ENCODE data around the gene LTB4R2.

The LTB4R2 gene

DNA sequence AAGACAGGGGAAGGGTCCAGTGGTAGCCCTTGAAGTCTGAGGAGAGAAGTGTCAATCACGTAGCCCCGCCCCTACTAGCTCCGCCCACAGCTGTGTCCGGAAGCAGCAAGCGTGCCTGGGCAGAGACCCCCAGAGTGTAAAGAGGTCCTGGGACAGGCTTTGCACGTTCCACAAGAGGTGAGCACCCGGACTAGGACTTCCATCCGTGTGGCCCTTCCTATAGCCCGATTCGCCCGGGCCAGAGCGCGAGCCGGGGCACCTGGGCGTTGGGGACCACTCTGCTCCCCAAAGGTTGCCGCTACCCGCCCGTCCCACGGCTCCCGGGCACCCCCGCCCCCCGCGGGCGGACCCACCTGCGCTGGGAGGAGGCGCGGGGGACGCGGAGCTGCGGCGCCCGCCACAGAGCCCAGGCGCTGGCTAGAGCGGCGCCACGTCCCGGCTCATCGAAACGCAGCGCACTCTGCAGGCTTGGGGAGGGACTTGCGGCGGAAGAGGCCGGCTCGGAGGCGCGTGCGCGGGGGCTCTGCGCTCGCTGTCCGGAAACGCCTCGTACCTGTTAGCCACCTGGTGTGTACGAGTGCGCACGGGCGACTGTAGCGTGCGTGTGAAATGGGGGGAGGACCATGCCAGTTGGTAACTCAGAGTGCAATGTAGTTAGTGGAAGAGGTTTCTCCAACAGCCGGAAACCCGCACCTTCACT, 38.7 kb upstream of the LTB4R2 start, which contains the start of gene RABGGTA:
Gene RABGGTA (minus strand): TSS at position 464 of the 700 bp plus-strand sequence. CDS start 482 bp downstream, outside the sequence.
- H3K27me3 Mint-ChIP-seq: no peaks in the 10 kb centered on the region
- no peaks in the 10 kb centered on the region for H3K9me3 Mint-ChIP-seq
- peak within 1 kb of the TSS; percentile 91 for H3K27ac Mint-ChIP-seq
- H3K4me1 Mint-ChIP-seq (ENCODE audit: low read depth): peaks cover 49% of the 10 kb centered on the region
- H3K36me3 Mint-ChIP-seq (ENCODE audit: low read depth): peaks cover 12% of the 10 kb centered on the region
- H3K4me3 Mint-ChIP-seq: peak within 1 kb of the TSS; percentile 83

DNA sequence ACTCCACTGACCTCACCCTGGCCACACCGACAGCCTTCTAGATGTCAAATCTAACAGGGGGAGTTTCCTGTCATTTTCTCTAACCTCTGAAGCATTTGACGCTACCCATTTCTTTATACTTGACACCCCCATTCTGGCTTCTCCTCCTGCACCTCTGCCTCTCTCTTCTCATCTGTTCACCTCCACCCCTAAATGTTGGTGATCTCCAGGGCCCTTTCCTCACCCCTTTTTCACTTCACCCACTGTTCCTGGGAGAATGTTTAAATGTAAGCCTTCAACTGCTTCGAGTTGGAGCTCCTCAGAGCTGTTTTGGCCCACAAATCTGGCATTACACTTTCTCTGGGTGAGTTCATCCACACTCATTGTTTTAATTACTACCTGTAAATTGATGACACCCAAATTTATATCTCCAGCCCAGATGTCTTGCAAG, 38.1 kb upstream of the LTB4R2 start:
- peaks cover 52% of the 10 kb centered on the region for H3K4me1 Mint-ChIP-seq (ENCODE audit: low read depth)
- peak overlapping the region; percentile 91 for H3K27ac Mint-ChIP-seq
- H3K4me3 Mint-ChIP-seq: peak overlapping the region; percentile 83
- no peaks in the 10 kb centered on the region for H3K27me3 Mint-ChIP-seq
- H3K9me3 Mint-ChIP-seq: no peaks in the 10 kb centered on the region
- peaks cover 7% of the 10 kb centered on the region for H3K36me3 Mint-ChIP-seq (ENCODE audit: low read depth)

DNA sequence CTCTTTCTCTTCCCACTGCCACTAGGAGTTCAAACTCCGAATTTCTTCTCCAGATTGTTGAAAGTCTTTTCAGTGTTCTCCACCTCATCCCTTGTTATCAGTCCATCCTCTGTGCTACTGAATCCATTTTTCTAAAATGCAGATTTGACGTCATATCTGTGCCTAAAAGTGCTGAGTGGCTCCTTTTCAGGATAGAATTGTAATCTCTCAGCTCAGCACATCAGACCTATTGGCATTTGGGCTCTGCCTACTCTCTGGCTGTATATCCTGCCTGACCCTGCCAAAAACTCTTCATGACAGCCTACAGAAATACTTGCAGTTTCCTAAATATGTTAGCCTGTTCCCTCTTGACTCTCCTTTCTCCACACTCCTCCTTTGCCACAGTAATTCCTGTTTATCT, 37.5 kb upstream of the LTB4R2 start:
- no peaks in the 10 kb centered on the region for H3K9me3 Mint-ChIP-seq
- peak overlapping the region; percentile 83 for H3K4me3 Mint-ChIP-seq
- no peaks in the 10 kb centered on the region for H3K27me3 Mint-ChIP-seq
- H3K4me1 Mint-ChIP-seq (ENCODE audit: low read depth): peaks cover 58% of the 10 kb centered on the region
- peak overlapping the region; percentile 91 for H3K27ac Mint-ChIP-seq
- peaks cover under 1% of the 10 kb centered on the region for H3K36me3 Mint-ChIP-seq (ENCODE audit: low read depth)

DNA sequence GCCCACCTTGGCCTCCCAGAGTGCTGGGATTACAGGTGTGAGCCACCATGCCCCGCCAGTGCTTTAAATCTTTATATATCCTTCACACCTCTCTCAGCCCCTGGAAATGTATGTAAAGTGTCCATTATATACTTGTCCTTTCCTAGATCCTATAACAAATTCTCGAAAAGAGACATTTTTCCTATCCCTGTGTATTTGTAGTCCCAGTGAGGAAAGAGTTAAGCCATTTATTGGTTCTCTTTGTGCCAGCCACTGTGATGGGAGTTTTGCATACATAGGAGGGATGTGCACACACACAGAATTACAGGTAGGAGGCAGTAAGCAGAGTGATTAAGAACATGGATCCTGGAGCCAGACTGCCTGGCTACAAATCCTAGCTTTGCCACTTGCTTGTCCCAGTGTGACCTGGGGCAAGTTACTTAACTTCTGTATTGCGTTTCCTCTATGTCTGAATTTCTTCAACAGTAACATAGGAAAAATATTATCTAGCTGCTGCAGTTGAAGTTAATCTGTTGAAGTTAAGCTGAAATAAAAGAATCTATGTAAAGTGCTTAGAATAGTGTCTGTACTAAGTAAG, 36.4 kb upstream of the LTB4R2 start:
- H3K4me3 Mint-ChIP-seq: peak overlapping the region; percentile 46
- H3K36me3 Mint-ChIP-seq (ENCODE audit: low read depth): no peaks in the 10 kb centered on the region
- no peaks in the 10 kb centered on the region for H3K27me3 Mint-ChIP-seq
- H3K27ac Mint-ChIP-seq: peak overlapping the region; percentile 90
- H3K4me1 Mint-ChIP-seq (ENCODE audit: low read depth): peaks cover 69% of the 10 kb centered on the region
- H3K9me3 Mint-ChIP-seq: peaks cover 3% of the 10 kb centered on the region

DNA sequence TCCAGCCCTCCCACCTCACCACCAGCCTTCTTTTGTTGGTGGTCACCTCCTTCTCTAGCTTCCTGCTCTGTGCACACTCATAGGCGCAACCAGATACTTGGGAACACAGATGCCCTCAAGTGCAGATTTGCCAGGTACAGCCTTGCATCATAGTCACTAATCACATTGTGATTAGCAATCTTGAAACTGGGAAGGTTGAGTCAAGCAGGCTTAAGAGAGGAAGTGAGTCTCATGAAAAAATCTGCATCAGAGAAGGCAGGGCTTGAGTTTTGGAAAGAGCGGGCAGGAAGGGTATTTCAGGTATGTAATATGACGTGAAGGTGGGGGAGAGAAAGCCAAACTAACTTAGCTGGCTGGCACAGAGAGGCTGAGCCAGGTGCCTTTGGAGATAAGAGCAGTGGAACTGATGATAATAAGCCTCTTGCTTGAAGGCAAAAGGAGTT, 35.8 kb upstream of the LTB4R2 start:
- H3K4me1 Mint-ChIP-seq (ENCODE audit: low read depth): peaks cover 75% of the 10 kb centered on the region
- H3K9me3 Mint-ChIP-seq: peaks cover 5% of the 10 kb centered on the region
- no peaks in the 10 kb centered on the region for H3K27me3 Mint-ChIP-seq
- no peaks in the 10 kb centered on the region for H3K36me3 Mint-ChIP-seq (ENCODE audit: low read depth)
- peak overlapping the region; percentile 90 for H3K27ac Mint-ChIP-seq
- H3K4me3 Mint-ChIP-seq: peak overlapping the region; percentile 46

DNA sequence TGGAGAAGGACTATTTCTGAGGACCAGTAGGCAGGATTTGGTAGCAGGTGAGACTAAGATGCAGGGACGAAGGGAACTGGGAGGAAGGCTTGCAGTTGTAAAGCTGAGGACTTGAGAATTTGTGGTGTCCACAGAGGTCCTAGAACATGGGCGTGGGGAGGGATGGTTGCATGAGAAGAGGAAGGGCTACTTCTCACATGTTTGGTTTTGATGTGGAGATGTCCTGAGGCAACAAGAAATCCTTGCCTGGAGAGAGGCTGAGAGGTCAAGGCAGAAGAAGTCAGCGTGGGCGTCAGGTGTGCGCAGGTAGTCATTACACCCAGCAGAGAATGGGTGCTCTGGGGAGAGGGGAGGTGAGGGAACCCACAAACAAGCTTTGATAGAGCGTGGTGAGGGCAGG, 32.9 kb upstream of the LTB4R2 start:
- Mint-ChIP-seq H3K4me3 (no peak overlapping the region), H3K9me3 (peaks cover 5% of the 10 kb centered on the region)

DNA sequence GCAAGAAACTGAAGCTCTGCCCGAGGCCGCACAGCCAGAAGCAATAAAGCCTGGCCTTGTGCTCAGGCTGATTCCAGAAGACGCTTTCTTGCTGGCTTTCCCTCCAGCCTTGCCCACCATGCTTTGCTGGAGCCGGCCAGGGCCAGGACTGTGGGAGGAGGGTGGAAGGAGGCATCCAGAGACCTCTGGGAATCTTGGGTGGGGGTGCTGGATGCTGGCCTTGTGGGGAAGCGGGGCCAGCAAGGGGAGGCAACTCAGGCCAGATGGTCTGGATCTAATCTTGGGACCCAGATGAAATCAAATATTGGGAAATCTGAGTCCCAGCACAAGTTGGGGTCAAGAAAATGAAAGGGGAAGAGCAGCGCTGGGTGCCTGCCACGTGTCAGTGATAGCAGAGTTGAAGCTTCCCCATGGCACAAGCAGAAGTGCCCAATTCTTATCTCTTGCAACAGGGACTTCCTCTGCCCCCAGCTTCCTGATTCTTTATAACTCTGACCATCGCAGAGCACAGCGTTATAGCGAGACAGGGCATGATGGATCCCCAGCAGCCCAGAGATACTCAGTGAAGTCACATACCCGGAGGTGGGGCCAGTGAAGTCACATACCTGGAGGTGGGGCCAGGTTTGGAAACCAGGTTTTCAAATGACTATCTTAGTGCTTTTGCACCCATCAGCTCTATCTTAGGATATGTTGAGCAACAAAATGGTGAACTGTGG, 32.2 kb upstream of the LTB4R2 start:
- Mint-ChIP-seq H3K4me3 (no peak overlapping the region), H3K4me1 (ENCODE audit: low read depth) (peaks cover 70% of the 10 kb centered on the region), H3K9me3 (peaks cover 5% of the 10 kb centered on the region), H3K27ac (peak overlapping the region; percentile 71), H3K27me3 (no peaks in the 10 kb centered on the region), H3K36me3 (ENCODE audit: low read depth) (no peaks in the 10 kb centered on the region)

More for the DNA sequence above, 32.9 kb upstream of the LTB4R2 start:
- H3K27me3 Mint-ChIP-seq: no peaks in the 10 kb centered on the region
- H3K36me3 Mint-ChIP-seq (ENCODE audit: low read depth): no peaks in the 10 kb centered on the region
- H3K4me1 Mint-ChIP-seq (ENCODE audit: low read depth): peaks cover 77% of the 10 kb centered on the region
- peak overlapping the region; percentile 8 for H3K27ac Mint-ChIP-seq

DNA sequence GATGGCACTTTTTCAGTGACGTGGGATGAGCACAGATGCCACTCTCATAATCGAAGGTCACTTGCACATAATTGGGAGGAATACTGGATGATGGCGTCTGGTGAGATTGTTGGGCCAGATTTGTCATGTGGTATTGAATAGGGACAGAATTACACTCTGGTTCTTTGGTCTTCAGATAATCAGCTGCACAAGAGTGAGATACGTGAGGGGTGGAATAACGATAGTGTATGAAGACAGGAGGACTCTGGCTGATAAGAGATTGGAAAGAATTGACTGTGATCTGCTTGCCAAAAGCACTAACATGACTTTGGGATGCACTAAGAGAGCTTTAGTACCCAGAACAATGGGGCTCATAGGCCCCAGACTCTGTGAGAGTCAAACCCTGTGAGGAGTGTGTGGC, 31.5 kb upstream of the LTB4R2 start:
- H3K4me3 Mint-ChIP-seq: peak overlapping the region; percentile 17
- peak overlapping the region; percentile 71 for H3K27ac Mint-ChIP-seq
- H3K9me3 Mint-ChIP-seq: peaks cover 5% of the 10 kb centered on the region
- H3K4me1 Mint-ChIP-seq (ENCODE audit: low read depth): peaks cover 63% of the 10 kb centered on the region
- no peaks in the 10 kb centered on the region for H3K36me3 Mint-ChIP-seq (ENCODE audit: low read depth)
- no peaks in the 10 kb centered on the region for H3K27me3 Mint-ChIP-seq

DNA sequence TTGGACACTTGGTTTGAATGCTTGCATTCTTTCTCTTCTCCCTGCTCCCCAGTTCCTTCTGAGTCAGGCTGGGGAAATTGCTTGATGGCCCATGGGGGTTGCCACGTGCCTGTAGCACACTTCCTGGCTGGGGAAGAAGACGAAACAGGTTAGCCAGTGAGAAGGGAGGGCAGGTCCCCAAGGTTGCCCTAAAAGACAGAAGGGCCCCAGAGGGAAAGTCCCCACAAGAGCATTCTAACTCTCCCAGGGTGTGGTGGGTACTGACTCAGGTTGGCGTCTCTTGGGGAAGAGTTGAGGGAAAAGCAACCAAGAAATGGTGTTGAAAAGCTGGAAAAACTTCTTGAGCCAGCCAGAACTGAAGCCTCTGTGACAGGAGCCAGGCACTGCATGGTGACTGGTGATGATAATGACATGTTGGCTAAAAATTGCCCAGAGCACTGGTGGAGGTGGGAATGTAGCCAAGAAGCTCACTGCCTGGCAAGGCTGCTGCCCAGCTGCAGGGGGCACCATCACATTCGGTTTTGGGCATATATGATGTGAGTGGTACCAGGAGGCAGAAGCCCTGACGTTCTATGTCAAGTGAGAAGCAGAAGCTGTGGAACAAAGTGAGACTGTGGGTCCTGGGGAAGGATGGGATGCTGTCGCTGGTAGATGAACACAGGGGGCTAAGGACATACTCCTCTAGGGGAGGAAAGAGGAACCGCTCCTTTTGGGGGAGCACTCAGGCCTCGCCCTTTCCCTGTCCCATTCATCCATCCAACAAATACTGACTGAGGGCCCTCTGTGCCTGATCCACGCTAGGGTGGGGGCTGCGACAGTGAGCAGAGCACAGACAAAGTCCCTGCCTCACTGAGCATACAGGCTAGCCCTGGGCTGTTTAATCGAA, 30.4 kb upstream of the LTB4R2 start:
- Mint-ChIP-seq H3K27ac (peak overlapping the region; percentile 71), H3K9me3 (peaks cover 5% of the 10 kb centered on the region), H3K4me3 (peak overlapping the region; percentile 47)

DNA sequence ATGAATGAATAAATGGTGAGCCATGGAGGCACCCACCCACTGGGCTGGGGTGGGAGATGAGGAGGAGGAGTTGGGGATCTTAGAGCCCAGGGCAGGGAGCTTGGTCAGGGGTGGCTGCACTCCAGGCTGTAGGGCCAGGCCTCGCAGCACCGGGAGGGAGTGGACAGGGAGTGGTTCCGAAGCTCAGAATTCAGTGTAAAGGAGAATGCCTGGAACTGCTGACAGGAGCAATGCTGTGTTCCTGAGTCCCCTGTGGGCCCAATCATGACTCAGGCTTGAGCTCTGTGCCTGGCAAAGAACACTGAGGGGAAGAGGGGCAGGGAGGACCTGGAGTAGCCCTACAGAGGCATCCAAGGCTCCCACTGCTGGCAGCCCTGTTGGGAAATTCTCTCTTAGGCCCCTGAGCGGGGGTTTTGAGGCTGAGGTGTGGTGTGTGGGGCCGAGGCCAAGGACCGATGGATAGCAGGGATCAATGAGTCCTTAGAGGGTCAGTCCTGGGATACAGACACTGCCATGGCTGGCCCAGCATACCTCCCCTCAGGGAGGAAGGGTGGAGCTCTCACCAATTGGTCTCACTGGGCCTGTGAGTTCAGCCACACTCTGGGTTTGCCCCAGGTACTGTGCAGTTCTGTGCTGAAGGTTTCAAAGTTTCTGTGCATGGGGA, 29.0 kb upstream of the LTB4R2 start:
- Mint-ChIP-seq H3K27ac (no peak overlapping the region), H3K27me3 (no peaks in the 10 kb centered on the region), H3K4me3 (no peak overlapping the region)

More for the DNA sequence above, 30.4 kb upstream of the LTB4R2 start:
- H3K36me3 Mint-ChIP-seq (ENCODE audit: low read depth): no peaks in the 10 kb centered on the region
- H3K27me3 Mint-ChIP-seq: no peaks in the 10 kb centered on the region
- peaks cover 52% of the 10 kb centered on the region for H3K4me1 Mint-ChIP-seq (ENCODE audit: low read depth)

DNA sequence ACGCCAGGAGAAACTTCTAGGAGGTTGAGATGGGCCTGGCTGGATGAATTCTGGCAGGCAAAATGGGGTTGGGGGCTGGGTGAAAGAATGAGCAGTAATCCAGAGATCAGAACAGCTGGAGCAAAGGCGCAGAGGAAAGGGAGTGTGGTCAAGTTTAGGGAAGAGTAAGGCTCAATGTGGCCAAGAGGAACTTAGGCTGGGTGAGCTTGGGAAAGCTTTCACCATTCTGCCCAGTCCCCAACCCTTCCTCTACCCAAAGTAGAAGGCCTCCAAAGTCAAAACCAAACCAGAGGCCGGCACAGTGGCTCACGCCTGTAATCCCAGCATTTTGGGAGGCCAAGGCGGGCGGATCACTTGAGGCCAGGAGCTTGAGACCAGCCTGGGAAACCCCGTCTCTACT, 28.3 kb upstream of the LTB4R2 start:
- H3K27me3 Mint-ChIP-seq: no peaks in the 10 kb centered on the region
- peaks cover 46% of the 10 kb centered on the region for H3K4me1 Mint-ChIP-seq (ENCODE audit: low read depth)
- peaks cover 5% of the 10 kb centered on the region for H3K9me3 Mint-ChIP-seq
- no peak overlapping the region for H3K4me3 Mint-ChIP-seq
- no peak overlapping the region for H3K27ac Mint-ChIP-seq
- no peaks in the 10 kb centered on the region for H3K36me3 Mint-ChIP-seq (ENCODE audit: low read depth)

More for the DNA sequence above, 29.0 kb upstream of the LTB4R2 start:
- Mint-ChIP-seq H3K4me1 (ENCODE audit: low read depth) (peaks cover 47% of the 10 kb centered on the region), H3K9me3 (peaks cover 5% of the 10 kb centered on the region), H3K36me3 (ENCODE audit: low read depth) (no peaks in the 10 kb centered on the region)

DNA sequence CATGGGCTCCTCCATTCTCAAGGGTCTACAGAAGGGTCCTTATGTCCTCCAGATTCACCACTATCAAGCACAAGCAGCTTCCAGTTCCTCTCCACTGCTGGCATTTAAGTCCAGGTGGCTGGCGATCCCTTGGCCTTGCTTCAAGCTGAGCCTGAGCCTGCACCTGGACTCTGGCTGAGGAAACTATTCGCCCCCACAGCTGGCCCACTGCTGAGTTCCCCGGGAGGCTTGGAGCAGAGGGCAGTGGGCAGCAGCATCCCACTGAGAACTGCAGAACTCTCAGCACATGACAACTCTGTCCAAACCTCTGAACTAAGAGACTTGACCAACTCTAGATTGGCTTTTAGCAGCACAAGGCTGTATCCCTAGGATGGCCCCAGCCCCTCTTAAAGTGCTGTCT, 27.2 kb upstream of the LTB4R2 start:
- no peaks in the 10 kb centered on the region for H3K27me3 Mint-ChIP-seq
- no peak overlapping the region for H3K4me3 Mint-ChIP-seq
- H3K4me1 Mint-ChIP-seq (ENCODE audit: low read depth): peaks cover 39% of the 10 kb centered on the region
- H3K27ac Mint-ChIP-seq: no peak overlapping the region
- peaks cover 5% of the 10 kb centered on the region for H3K9me3 Mint-ChIP-seq
- H3K36me3 Mint-ChIP-seq (ENCODE audit: low read depth): no peaks in the 10 kb centered on the region

DNA sequence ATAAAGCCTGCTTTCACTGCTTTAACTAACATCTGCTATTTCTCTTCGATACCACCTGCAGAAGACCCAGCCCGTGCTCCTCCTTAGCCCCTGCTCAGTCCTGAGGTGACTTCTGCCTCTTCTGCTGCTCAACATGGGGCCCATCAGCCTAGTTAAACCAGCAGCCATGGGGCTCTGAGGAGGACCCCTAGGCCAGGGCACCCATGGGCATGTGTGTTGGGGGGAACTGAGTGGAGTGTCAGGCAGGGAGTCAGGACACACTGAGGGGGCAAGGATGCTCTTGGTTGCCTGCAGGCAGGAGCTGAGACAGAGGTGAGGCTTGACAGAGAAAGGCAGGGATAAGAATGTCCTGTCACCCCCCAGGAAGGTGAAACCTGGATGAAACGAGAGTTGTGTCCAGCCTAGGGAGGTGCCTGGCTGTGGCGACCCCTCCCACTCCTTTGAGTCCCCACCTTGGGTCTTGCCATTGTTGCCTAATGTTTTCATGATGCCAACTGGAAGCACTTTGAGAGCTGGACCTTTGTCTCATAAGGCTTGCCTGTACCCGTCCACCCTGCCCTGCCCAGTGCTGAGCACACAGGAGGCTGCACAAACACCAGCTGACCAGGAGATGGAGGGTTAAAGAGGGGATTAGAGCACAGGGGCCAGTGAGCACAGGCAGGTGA, 26.0 kb upstream of the LTB4R2 start:
- no peak overlapping the region for H3K4me3 Mint-ChIP-seq
- no peaks in the 10 kb centered on the region for H3K36me3 Mint-ChIP-seq (ENCODE audit: low read depth)
- H3K4me1 Mint-ChIP-seq (ENCODE audit: low read depth): peaks cover 33% of the 10 kb centered on the region
- H3K27ac Mint-ChIP-seq: no peak overlapping the region
- no peaks in the 10 kb centered on the region for H3K27me3 Mint-ChIP-seq
- no peaks in the 10 kb centered on the region for H3K9me3 Mint-ChIP-seq
